Measurements from ENCODE around the gene GPRASP3.

Gene GPRASP3

GRCh38 chrX:102745857-102746584 lies 25.5 kb downstream of the GPRASP3 start:
- DNase-seq (ENCODE audit: low read depth in 2 of 2): peak in 1 of 2 donors; percentile 7

- no peak for DNase-seq (ENCODE audit: low read depth in 2 of 2)
Measured at GRCh38 chrX:102765217-102765616, 44.7 kb downstream of the GPRASP3 start.

GRCh38 chrX:102765809-102766208 lies 45.3 kb downstream of the GPRASP3 start:
- DNase-seq (ENCODE audit: low read depth in 2 of 2): no peak

GRCh38 chrX:102767287-102767686 lies 46.7 kb downstream of the GPRASP3 start:
- no peak for DNase-seq (ENCODE audit: low read depth in 2 of 2)

- DNase-seq (ENCODE audit: low read depth in 2 of 2): peak; percentile 45 to 66
Measured at GRCh38 chrX:102768987-102769761, 48.6 kb downstream of the GPRASP3 start.

Measured in stimulated activated CD8-positive, alpha-beta memory T cell treated with anti-CD3 and anti-CD28 coated beads, Interleukin-2, amount 100 ng/mL, for 48 hours (primary cell).